WTC11 (cell line): ENCODE results near the gene PRKCE. TPM values are rescaled to one million over a fixed set of nuclear protein-coding genes. Genes with fewer than 3 reads are reported as not detected.

ENCODE experiments used
- ATAC-seq: fragments of 200-7000 bp; cut with Tn5 transposase; 2 replicates; pipeline ENCODE4 v1.10.0; 2021; ENCODE audit warnings: mild to moderate bottlenecking, moderate library complexity
- CTCF ChIA-PET: fragments of 300-600 bp; sonication (Branson Sonifier 250); formaldehyde crosslinking; loops from one replicate; lab custom pipeline; 2021; ENCODE audit warnings: antibody characterized with exemption; lab: Charles Lee
- POLR2A ChIA-PET: fragments of 350-600 bp; sonication (Branson Sonifier 250); formaldehyde crosslinking; loops from one replicate; lab custom pipeline; 2021; ENCODE audit warnings: antibody characterized with exemption; lab: Charles Lee
- DNase-seq: peaks from one replicate; pipeline ENCODE4 v3.0.0; 2021; ENCODE audit warnings: low spot score
- H3K27ac Mint-ChIP-seq: 2 replicates; pipeline ENCODE4 v1.8.0; 2021; ENCODE audit warnings: mixed read lengths
- H3K27me3 Mint-ChIP-seq: 2 replicates; pipeline ENCODE4 v1.8.0; 2021; ENCODE audit warnings: low read depth, mild to moderate bottlenecking, moderate library complexity, mixed read lengths
- H3K36me3 Mint-ChIP-seq: 2 replicates; pipeline ENCODE4 v1.8.0; 2021; ENCODE audit warnings: mixed read lengths
- H3K4me1 Mint-ChIP-seq: 2 replicates; pipeline ENCODE4 v1.8.0; 2022; ENCODE audit warnings: mixed read lengths
- H3K4me3 Mint-ChIP-seq: 2 replicates; pipeline ENCODE4 v1.8.0; 2021; ENCODE audit warnings: mild to moderate bottlenecking, moderate library complexity, mixed read lengths
- H3K9me3 Mint-ChIP-seq: 2 replicates; pipeline ENCODE4 v1.8.0; 2021; ENCODE audit warnings: mixed read lengths
- HMGA2 ChIP-seq: fragments of 250-450 bp; sonication (Bioruptor Pico); IDR thresholded peaks from 2 replicates; pipeline ENCODE4 v1.4.0; 2021; ENCODE audit warnings: mild to moderate bottlenecking, moderate library complexity
- HMGXB4 ChIP-seq: sonication (generic); formaldehyde crosslinking; IDR thresholded peaks from 2 replicates; pipeline ENCODE4 v1.8.1; 2023; ENCODE audit warnings: mild to moderate bottlenecking, moderate library complexity, missing genetic modification reagents
- MXD4 ChIP-seq: fragments of 250-450 bp; sonication (Bioruptor Pico); IDR thresholded peaks from 2 replicates; pipeline ENCODE4 v1.8.0; 2021; ENCODE audit warnings: mild to moderate bottlenecking, moderate library complexity, borderline replicate concordance
- NFATC4 ChIP-seq: fragments of 250-450 bp; sonication (Bioruptor Pico); IDR thresholded peaks from 2 replicates; pipeline ENCODE4 v1.9.0; 2021; ENCODE audit warnings: mild to moderate bottlenecking
- NFYB ChIP-seq: sonication (generic); formaldehyde crosslinking; conservative IDR thresholded peaks from 2 replicates; pipeline ENCODE4 v1.8.0; 2022; ENCODE audit warnings: low read depth, missing genetic modification reagents
- NR1H2 ChIP-seq: sonication (generic); formaldehyde crosslinking; IDR thresholded peaks from 2 replicates; pipeline ENCODE4 v1.9.0; 2021; ENCODE audit warnings: mild to moderate bottlenecking, moderate library complexity, missing genetic modification reagents
- OVOL2 ChIP-seq: fragments of 250-450 bp; sonication (Bioruptor Pico); IDR thresholded peaks from 2 replicates; pipeline ENCODE4 v1.9.0; 2021; ENCODE audit warnings: mild to moderate bottlenecking, borderline replicate concordance
- RELA ChIP-seq: sonication (generic); formaldehyde crosslinking; IDR thresholded peaks from 2 replicates; pipeline ENCODE4 v1.8.1; 2022; ENCODE audit warnings: missing genetic modification reagents, mild to moderate bottlenecking, borderline replicate concordance
- RORB ChIP-seq: fragments of 250-450 bp; sonication (Bioruptor Pico); IDR thresholded peaks from 2 replicates; pipeline ENCODE4 v1.9.0; 2021; ENCODE audit warnings: mild to moderate bottlenecking
- SOX15 ChIP-seq: fragments of 250-450 bp; sonication (Bioruptor Pico); IDR thresholded peaks from 2 replicates; pipeline ENCODE4 v1.9.0; 2021; ENCODE audit warnings: mild to moderate bottlenecking
- SP1 ChIP-seq: sonication (generic); formaldehyde crosslinking; conservative IDR thresholded peaks from 2 replicates; pipeline ENCODE4 v1.8.1; 2022; ENCODE audit warnings: missing genetic modification reagents
- ZNF138 ChIP-seq: sonication (generic); formaldehyde crosslinking; conservative IDR thresholded peaks from 2 replicates; pipeline ENCODE4 v1.8.1; 2022; ENCODE audit warnings: mild to moderate bottlenecking, moderate library complexity, missing genetic modification reagents
- ZNF219 ChIP-seq: sonication (generic); formaldehyde crosslinking; IDR thresholded peaks from 2 replicates; pipeline ENCODE4 v1.8.0; 2023; ENCODE audit warnings: missing genetic modification reagents, mild to moderate bottlenecking, borderline replicate concordance
- ZNF281 ChIP-seq: sonication (generic); formaldehyde crosslinking; IDR thresholded peaks from 2 replicates; pipeline ENCODE4 v1.8.0; 2023; ENCODE audit warnings: mild to moderate bottlenecking, missing genetic modification reagents
- ZNF396 ChIP-seq: fragments of 250-450 bp; sonication (Bioruptor Pico); IDR thresholded peaks from 2 replicates; pipeline ENCODE4 v1.8.0; 2021; ENCODE audit warnings: mild to moderate bottlenecking, moderate library complexity, borderline replicate concordance
- ZNF423 ChIP-seq: fragments of 250-450 bp; sonication (Bioruptor Pico); IDR thresholded peaks from 2 replicates; pipeline ENCODE4 v2.1.2; 2022; ENCODE audit warnings: mild to moderate bottlenecking, moderate library complexity
- ZSCAN18 ChIP-seq: fragments of 250-450 bp; sonication (Bioruptor Pico); IDR thresholded peaks from 2 replicates; pipeline ENCODE4 v2.1.2; 2022; ENCODE audit warnings: mild to moderate bottlenecking, moderate library complexity
- total RNA-seq: library from RNA; stranded (reverse); gene quantifications from 3 replicates; pipeline ENCODE4 v1.2.3, GENCODE V29; 2021

Gene PRKCE
- total RNA-seq, 1 experiment from 2014 or later: 5.8 TPM

GRCh38 chr2:45881970-45882581 lies 230.6 kb downstream of the PRKCE start:
- TF ChIP-seq ZNF423 (CRISPR knock-in tag): no peak
- no peak for TF ChIP-seq NFATC4 (CRISPR knock-in tag)
- no peak for TF ChIP-seq ZNF396 (CRISPR knock-in tag)
- no peak for TF ChIP-seq SOX15 (CRISPR knock-in tag)
- TF ChIP-seq HMGXB4 (CRISPR knock-in tag): no peak
- TF ChIP-seq RORB (CRISPR knock-in tag): no peak
- TF ChIP-seq OVOL2 (CRISPR knock-in tag): no peak
- TF ChIP-seq SP1 (CRISPR knock-in tag): no peak
- TF ChIP-seq ZNF281 (CRISPR knock-in tag): no peak
- TF ChIP-seq ZSCAN18 (CRISPR knock-in tag): no peak
- TF ChIP-seq ZNF138 (CRISPR knock-in tag): no peak
- CTCF ChIA-PET: no interaction called here
- Mint-ChIP-seq H3K27me3 (no peaks in the 10 kb centered on the region), H3K36me3 (peaks cover 13% of the 10 kb centered on the region), H3K4me3 (no peak overlapping the region), H3K4me1 (peaks cover 3% of the 10 kb centered on the region; the same call in 1 of the 2 replicates), H3K27ac (no peak overlapping the region), H3K9me3 (peaks cover 18% of the 10 kb centered on the region)
- POLR2A ChIA-PET: no interaction called here
- no peak for DNase-seq
- ATAC-seq: no peak

DNA sequence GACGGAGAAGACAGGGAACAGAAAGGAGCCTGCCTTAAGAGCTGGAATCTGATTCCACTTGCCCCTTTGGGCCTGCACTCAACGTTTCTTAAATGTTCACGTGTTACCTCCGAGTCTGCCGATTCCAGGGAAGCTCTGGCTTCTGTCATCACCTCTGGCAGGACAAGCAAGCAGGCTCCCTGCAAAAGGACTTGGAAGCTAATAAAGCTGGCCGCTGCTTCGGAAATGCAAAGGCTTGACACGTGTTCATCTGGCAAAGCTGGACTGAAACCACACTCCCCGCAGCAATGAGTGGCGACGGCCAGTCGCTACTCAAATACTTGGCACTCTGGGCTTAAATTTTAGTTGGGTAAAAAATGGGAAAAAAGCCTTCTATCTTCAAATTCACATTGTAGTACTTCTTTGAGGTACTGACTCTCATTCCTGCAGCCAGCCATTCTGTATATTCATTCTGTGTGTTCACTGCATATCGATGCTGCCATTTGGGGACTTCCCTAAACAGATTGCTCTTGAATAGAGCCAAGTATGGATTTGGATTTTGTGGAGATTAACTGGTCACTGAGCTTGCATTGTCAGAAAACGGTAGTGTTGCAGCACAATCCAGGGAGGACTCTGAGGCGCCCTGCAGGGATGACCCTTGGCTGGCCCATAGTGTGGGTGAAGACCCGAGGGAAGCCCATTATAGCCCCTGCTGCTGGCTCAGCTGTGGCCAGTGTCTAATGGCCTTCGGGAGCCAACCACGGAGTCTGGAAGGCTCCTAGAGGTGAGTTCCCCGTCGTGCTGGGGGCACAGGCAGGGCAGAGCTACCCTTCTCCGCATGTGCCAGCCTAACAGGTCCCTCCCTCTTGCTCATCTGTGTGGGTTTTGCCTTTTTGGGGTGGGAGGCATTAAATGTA lies 231.5 kb downstream of the PRKCE start:
- Mint-ChIP-seq H3K36me3 (peaks cover 6% of the 10 kb centered on the region), H3K4me1 (peaks cover 7% of the 10 kb centered on the region), H3K9me3 (peaks cover 10% of the 10 kb centered on the region), H3K27ac (no peak overlapping the region), H3K4me3 (no peak overlapping the region), H3K27me3 (no peaks in the 10 kb centered on the region; the same call in 1 of the 2 replicates)
- ChIA-PET POLR2A (no interaction called here), CTCF (no interaction called here)
- no peak for ATAC-seq
- TF ChIP-seq ZNF219: no peak
- TF ChIP-seq HMGA2 (CRISPR knock-in tag): no peak
- TF ChIP-seq ZNF138 (CRISPR knock-in tag): no peak
- TF ChIP-seq RELA: no peak
- TF ChIP-seq NR1H2 (CRISPR knock-in tag): no peak
- no peak for TF ChIP-seq NFYB (CRISPR knock-in tag)
- no peak for TF ChIP-seq MXD4 (CRISPR knock-in tag)
- no peak for DNase-seq
